ENCODE measurements around the gene DHX8.

Gene DHX8

DNA sequence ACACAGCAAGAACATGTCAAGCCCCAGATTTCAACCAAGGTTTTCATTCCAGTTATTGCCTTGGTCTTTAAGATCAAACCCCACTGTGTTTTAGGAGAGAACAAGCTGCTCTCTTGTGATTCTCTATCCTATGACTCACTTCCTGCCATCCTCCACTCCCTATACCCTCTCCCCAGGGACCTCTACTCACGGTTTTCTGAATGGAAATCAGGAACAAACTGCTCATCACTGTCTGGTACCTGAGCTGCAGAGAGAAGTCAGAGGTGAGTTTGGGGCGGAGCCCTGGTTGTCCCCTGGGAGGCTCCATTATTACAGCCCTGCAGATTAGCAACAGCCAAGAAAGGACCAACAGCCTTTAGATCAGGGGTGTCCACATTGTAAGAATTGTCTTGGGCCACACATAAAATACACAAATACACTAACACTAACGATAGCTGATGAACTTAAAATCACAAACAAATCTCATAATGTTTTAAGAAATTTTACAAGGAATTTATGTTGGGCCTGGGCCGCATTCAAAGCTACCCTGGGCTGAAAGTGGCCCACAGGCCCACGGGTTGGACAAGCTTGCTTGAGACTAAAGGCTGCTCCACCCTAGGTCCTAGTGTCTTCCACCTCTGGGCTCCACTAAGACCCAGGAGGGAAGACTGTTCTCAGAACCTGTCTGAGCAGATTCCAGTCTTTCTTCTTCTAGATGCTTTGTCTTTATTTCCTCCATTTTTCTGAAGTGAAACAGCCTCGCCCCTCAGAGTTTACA is 52.6 kb downstream of the DHX8 start:
- no peaks in the 10 kb centered on the region for H3K79me2 ChIP-seq (ENCODE audit: insufficient read depth, low read length)
- H3K36me3 ChIP-seq (ENCODE audit: low read length), result no peaks in the 10 kb centered on the region
- no peaks in the 10 kb centered on the region for H3K27me3 ChIP-seq (ENCODE audit: low read length)
- no peaks in the 10 kb centered on the region for H4K20me1 ChIP-seq (ENCODE audit: low read depth, low read length)
- H3F3A ChIP-seq (ENCODE audit: insufficient read depth), result no peaks in the 10 kb centered on the region
- H3K9me3 ChIP-seq (ENCODE audit: insufficient read depth, low read length), result no peaks in the 10 kb centered on the region
- TF ChIP-seq, protein P1, sequence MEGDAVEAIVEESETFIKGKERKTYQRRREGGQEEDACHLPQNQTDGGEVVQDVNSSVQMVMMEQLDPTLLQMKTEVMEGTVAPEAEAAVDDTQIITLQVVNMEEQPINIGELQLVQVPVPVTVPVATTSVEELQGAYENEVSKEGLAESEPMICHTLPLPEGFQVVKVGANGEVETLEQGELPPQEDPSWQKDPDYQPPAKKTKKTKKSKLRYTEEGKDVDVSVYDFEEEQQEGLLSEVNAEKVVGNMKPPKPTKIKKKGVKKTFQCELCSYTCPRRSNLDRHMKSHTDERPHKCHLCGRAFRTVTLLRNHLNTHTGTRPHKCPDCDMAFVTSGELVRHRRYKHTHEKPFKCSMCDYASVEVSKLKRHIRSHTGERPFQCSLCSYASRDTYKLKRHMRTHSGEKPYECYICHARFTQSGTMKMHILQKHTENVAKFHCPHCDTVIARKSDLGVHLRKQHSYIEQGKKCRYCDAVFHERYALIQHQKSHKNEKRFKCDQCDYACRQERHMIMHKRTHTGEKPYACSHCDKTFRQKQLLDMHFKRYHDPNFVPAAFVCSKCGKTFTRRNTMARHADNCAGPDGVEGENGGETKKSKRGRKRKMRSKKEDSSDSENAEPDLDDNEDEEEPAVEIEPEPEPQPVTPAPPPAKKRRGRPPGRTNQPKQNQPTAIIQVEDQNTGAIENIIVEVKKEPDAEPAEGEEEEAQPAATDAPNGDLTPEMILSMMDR (IDR thresholded peaks at IDR 0.05; ENCODE audit: insufficient read depth, low read length, poor library complexity, severe bottlenecking), result no peak
- TF ChIP-seq EZH2phosphoT487 (conservative IDR thresholded peaks at IDR 0.05; ENCODE audit: low read length), result no peak
- H3K4me3 ChIP-seq (ENCODE audit: insufficient read depth, low read length, poor library complexity, severe bottlenecking), result no peak overlapping the region
- H3K27ac ChIP-seq (ENCODE audit: low read depth, low read length), result no peak overlapping the region
- H3K9ac ChIP-seq (ENCODE audit: low read length), result no peak overlapping the region
- H2AFZ ChIP-seq (ENCODE audit: low read depth, low read length, severe bottlenecking), result no peak overlapping the region
- no peak overlapping the region for H3K4me2 ChIP-seq (ENCODE audit: low read depth, low read length, poor library complexity, severe bottlenecking)
- H3K9me2 ChIP-seq (replicated peaks; ENCODE audit: insufficient read depth, low read length), result no peaks in the 10 kb centered on the region

DNA sequence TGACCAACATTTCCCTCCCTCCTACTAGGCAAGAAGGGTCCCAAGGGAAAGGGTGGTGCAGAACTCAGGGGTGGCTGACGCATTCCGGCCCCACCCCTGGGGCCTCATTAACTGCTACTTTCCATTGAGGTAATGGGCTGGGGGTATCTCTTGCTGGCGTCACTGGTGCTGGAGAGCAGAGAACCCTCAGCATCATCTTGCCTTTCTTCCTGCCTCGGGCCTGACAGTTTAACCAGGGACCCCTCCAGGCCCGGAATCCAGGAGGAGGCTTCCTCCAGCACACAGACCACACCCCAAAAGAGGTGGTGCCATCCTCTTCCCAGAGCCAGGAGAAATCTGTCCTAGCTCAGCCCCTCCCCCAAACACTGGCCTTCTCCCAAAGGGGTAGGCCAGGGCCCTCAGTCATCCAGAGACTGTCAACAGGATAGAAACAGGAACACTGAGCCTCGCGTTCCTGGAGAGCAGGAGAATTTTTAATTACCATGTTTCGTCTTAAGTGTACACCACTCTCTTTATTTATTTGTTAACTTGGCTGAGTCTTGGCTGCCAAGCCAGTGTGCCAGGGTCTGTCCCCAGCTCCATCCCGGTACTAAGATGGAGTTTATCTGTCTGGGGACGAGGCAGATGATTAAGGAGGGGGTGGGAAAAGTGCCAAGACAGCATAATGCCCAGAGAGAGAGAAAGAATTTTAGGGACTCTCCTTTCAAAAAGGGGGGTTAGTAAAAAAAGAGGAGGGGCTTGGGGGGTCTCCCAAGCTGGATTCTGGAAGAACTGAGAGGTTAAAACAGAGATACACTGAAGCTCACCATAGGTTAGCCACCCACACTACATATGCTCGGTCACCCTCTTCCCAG is 57.3 kb downstream of the DHX8 start:
- Histone ChIP-seq H3K9ac (ENCODE audit: low read length) (no peak overlapping the region), H3K4me2 (ENCODE audit: low read depth, low read length, poor library complexity, severe bottlenecking) (no peak overlapping the region), H3F3A (ENCODE audit: insufficient read depth) (no peaks in the 10 kb centered on the region), H2AFZ (ENCODE audit: low read depth, low read length, severe bottlenecking) (no peak overlapping the region), H3K27ac (ENCODE audit: low read depth, low read length) (no peak overlapping the region), H3K9me2 (replicated peaks; ENCODE audit: insufficient read depth, low read length) (no peaks in the 10 kb centered on the region), H3K36me3 (ENCODE audit: low read length) (no peaks in the 10 kb centered on the region), H3K4me3 (ENCODE audit: insufficient read depth, low read length, poor library complexity, severe bottlenecking) (no peak overlapping the region), H4K20me1 (ENCODE audit: low read depth, low read length) (no peaks in the 10 kb centered on the region), H3K9me3 (ENCODE audit: insufficient read depth, low read length) (no peaks in the 10 kb centered on the region), H3K79me2 (ENCODE audit: insufficient read depth, low read length) (no peaks in the 10 kb centered on the region), H3K27me3 (ENCODE audit: low read length) (no peaks in the 10 kb centered on the region)
- TF ChIP-seq, protein P1 (IDR thresholded peaks at IDR 0.05; ENCODE audit: insufficient read depth, low read length, poor library complexity, severe bottlenecking), result no peak
- no peak for TF ChIP-seq EZH2phosphoT487 (conservative IDR thresholded peaks at IDR 0.05; ENCODE audit: low read length)

DNA sequence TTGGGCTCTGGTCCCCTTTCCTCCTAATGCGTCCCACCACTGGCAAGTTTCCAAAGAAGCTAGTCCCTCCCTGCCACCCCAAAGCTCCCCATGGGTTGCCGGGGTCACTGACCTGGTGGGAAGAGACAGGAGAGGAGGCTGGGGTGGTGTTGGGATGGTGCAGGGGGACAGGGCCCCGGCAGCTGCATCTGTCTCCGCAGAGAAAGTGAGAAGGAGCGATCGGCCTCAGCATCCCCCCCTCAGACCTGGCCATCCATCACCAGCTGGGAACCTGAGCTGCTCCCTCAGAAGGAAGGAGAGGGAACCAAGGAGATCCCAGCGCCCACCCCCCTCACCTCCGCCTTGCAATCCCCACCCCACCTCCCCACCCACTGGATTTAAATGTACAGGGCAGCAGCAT is 59.1 kb downstream of the DHX8 start:
- Histone ChIP-seq H4K20me1 (ENCODE audit: low read depth, low read length) (no peaks in the 10 kb centered on the region), H3K79me2 (ENCODE audit: insufficient read depth, low read length) (no peaks in the 10 kb centered on the region), H3K4me2 (ENCODE audit: low read depth, low read length, poor library complexity, severe bottlenecking) (no peak overlapping the region), H3K9ac (ENCODE audit: low read length) (no peak overlapping the region), H3F3A (ENCODE audit: insufficient read depth) (no peaks in the 10 kb centered on the region), H3K9me3 (ENCODE audit: insufficient read depth, low read length) (no peaks in the 10 kb centered on the region), H3K9me2 (replicated peaks; ENCODE audit: insufficient read depth, low read length) (no peaks in the 10 kb centered on the region), H3K27me3 (ENCODE audit: low read length) (no peaks in the 10 kb centered on the region), H3K27ac (ENCODE audit: low read depth, low read length) (no peak overlapping the region), H3K4me3 (ENCODE audit: insufficient read depth, low read length, poor library complexity, severe bottlenecking) (no peak overlapping the region), H3K36me3 (ENCODE audit: low read length) (no peaks in the 10 kb centered on the region), H2AFZ (ENCODE audit: low read depth, low read length, severe bottlenecking) (no peak overlapping the region)
- TF ChIP-seq, protein P1 (IDR thresholded peaks at IDR 0.05; ENCODE audit: insufficient read depth, low read length, poor library complexity, severe bottlenecking), result no peak
- TF ChIP-seq EZH2phosphoT487 (conservative IDR thresholded peaks at IDR 0.05; ENCODE audit: low read length), result no peak
